NCI-H2196 treated with DMSO at 0.1 percent for 48 hours (cell line): ENCODE measurements around the gene ANKRD13B.

Experiments used
- DNase-seq: peaks from one replicate; lab custom pipeline; 2025; ENCODE audit not compliant: unreplicated experiment; lab: John Stamatoyannopoulos, UW

Gene ANKRD13B

GRCh38 chr17:29581583-29582253 lies 11.2 kb upstream of the ANKRD13B start:
- no peak for DNase-seq

GRCh38 chr17:29582254-29582765 lies 10.6 kb upstream of the ANKRD13B start:
- no peak for DNase-seq

- no peak for DNase-seq
Measured at GRCh38 chr17:29582772-29583171, 10.2 kb upstream of the ANKRD13B start.

- no peak for DNase-seq
Measured at GRCh38 chr17:29583324-29584248, 9.3 kb upstream of the ANKRD13B start.

GRCh38 chr17:29584452-29585079 lies 8.4 kb upstream of the ANKRD13B start:
- DNase-seq: no peak

- DNase-seq: no peak
Measured at GRCh38 chr17:29585080-29585751, 7.7 kb upstream of the ANKRD13B start.

- no peak for DNase-seq
Measured at GRCh38 chr17:29586676-29587469, 6.1 kb upstream of the ANKRD13B start.

GRCh38 chr17:29587591-29587990 lies 5.3 kb upstream of the ANKRD13B start:
- DNase-seq: no peak

GRCh38 chr17:29588017-29588561 lies 4.8 kb upstream of the ANKRD13B start:
- DNase-seq: no peak

GRCh38 chr17:29588562-29589411 lies 4.1 kb upstream of the ANKRD13B start:
- DNase-seq: no peak

- DNase-seq: peak; percentile 45
Measured at GRCh38 chr17:29589524-29590410, 3.2 kb upstream of the ANKRD13B start, which contains the start of gene GIT1. Gene GIT1, minus strand, starts transcription at chr17:29589648. Its CDS starts 270 bp downstream, at chr17:29589378.

- no peak for DNase-seq
Measured at GRCh38 chr17:29590411-29591145, 2.4 kb upstream of the ANKRD13B start.

GRCh38 chr17:29591146-29591736 lies 1.7 kb upstream of the ANKRD13B start:
- peak; percentile 47 for DNase-seq

GRCh38 chr17:29591737-29592608 lies 959 bp upstream of the ANKRD13B start:
- peak; percentile 73 for DNase-seq

GRCh38 chr17:29593591-29594518 lies 923 bp downstream of the ANKRD13B start:
- no peak for DNase-seq
